ENCODE measurements around the gene LRRC37B.
"Not testable (repeated sequence)": the region's sequence is repeated elsewhere in the genome, so short reads cannot be mapped to it uniquely, and the experiment has no call there.

LRRC37B gene

DNA sequence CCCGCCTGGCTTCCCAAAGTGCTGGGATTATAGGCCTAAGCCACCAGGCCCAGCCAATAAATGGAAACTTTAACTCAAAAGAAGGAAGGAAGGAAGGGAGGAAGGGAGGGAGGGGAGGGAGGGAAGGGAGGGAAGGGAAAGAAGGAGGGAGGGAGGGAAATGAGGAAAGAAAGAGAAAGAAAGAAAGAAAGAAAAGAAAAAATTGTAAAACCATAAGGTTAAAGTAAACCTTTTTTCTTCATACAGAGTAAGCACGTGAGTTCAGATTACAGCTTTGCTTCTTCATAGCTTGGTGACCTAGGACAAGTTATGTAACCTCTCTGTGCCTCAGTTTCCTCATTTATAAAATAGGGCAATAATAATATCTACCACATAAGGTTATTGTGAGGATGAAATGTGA is 26.0 kb downstream of the LRRC37B start:
- no peak for DNase-seq (ENCODE audit: low read depth)
- H3K4me3 ChIP-seq (replicated peaks; ENCODE audit: low read depth, low read length), result no peak overlapping the region
- TF ChIP-seq CTCF (IDR thresholded peaks at IDR 0.05; ENCODE audit: low read length, missing control alignments), result no peak

DNA sequence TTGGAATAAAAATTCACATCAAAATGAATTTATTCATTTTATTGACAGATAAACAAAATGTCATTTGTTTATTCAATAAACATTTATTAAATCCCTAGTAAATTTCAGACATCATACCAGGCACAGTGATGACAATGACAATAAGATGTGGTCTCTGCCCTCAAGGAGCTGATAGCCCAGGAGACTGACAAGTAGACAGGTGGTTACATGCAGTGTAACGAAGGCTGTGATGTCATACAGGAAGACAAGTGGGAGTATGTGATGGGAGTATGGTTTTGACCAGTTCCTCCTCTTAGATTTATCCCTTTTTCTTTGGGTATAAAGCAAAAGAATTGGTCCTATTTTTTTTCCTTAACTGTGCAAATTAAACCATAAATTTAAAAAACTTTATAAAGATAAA is 26.6 kb downstream of the LRRC37B start:
- not testable (repeated sequence) for DNase-seq (ENCODE audit: low read depth); H3K4me3 ChIP-seq (replicated peaks; ENCODE audit: low read depth, low read length)

DNA sequence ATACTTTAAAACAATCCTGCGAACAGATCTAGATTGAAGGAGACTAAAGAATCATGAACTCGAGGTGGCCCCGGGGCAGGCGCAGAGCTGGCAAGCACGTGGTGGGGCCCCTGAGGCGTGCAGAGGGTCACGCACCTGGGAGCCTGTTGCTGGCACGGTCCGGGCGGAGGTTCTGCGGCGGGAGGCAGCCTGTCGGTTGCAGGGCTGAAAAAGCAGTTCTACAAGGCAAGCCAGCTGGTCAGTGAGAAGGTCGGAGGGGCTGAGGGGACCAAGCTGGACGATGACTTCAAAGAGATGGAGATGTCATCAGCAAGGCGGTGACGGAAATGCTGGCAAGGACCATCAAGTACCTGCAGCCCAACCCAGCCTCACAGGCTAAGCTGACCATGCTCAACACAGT is 33.1 kb downstream of the LRRC37B start:
- not testable (repeated sequence) for H3K4me3 ChIP-seq (replicated peaks; ENCODE audit: low read depth, low read length); DNase-seq (ENCODE audit: low read depth)

GRCh38 chr17:32041306-32041875 is 34.2 kb downstream of the LRRC37B start:
- not testable (repeated sequence) for DNase-seq (ENCODE audit: low read depth); H3K4me3 ChIP-seq (replicated peaks; ENCODE audit: low read depth, low read length)

DNA sequence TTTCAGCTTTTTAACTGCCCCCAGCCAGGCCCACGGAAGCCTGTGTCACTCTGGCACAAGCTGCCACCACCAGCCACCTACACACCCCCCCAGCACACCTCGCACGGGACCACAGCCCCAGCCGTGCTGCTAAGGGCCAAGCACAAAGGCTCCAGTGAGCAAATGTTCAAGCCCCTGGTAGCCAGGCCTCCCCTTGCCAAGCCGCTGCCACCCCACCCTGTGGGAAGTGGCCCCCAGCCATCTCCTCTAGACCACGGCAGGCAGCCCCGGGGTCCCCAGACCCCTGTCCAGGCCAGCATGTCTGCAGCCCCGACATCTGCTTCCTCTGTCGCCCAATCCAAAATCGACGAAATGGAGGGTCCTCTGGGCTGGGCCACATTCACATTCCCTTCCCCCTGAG is 35.1 kb downstream of the LRRC37B start:
- DNase-seq (ENCODE audit: low read depth); H3K4me3 ChIP-seq (replicated peaks; ENCODE audit: low read depth, low read length): not testable (repeated sequence)

- DNase-seq (ENCODE audit: low read depth), result peak; percentile 25
- H3K4me3 ChIP-seq (replicated peaks; ENCODE audit: low read depth, low read length), result not testable (repeated sequence)
Observed at GRCh38 chr17:32045611-32046010, 38.4 kb downstream of the LRRC37B start.

GRCh38 chr17:32047663-32048062 is 40.5 kb downstream of the LRRC37B start:
- DNase-seq (ENCODE audit: low read depth); H3K4me3 ChIP-seq (replicated peaks; ENCODE audit: low read depth, low read length): not testable (repeated sequence)

- not testable (repeated sequence) for DNase-seq (ENCODE audit: low read depth)
Observed at GRCh38 chr17:32054985-32055384, 47.8 kb downstream of the LRRC37B start.

DNA sequence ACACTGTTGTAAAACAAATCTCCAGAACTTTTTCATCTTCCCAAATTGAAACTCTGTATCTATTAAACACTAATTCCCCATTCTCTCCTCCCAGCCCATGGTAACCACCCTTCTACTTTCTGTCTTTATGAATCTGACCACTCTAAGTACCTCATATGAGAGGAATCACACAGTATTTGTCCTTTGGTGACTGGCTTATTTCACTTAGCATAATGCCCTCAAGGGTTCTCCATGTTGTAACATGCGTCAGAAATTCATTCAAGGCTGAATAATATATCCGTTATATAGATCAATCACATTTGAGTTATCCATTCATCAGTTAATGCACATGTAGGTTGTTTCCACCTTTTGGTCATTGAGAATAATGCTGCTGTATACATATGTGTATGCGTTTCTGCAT is 48.2 kb downstream of the LRRC37B start:
- not testable (repeated sequence) for H3K4me3 ChIP-seq (replicated peaks; ENCODE audit: low read depth, low read length); DNase-seq (ENCODE audit: low read depth)

More at GRCh38 chr17:32054985-32055384, 47.8 kb downstream of the LRRC37B start:
- H3K4me3 ChIP-seq (replicated peaks; ENCODE audit: low read depth, low read length), result not testable (repeated sequence)

GRCh38 chr17:32056500-32056899 is 49.3 kb downstream of the LRRC37B start:
- not testable (repeated sequence) for H3K4me3 ChIP-seq (replicated peaks; ENCODE audit: low read depth, low read length); DNase-seq (ENCODE audit: low read depth)

DNA sequence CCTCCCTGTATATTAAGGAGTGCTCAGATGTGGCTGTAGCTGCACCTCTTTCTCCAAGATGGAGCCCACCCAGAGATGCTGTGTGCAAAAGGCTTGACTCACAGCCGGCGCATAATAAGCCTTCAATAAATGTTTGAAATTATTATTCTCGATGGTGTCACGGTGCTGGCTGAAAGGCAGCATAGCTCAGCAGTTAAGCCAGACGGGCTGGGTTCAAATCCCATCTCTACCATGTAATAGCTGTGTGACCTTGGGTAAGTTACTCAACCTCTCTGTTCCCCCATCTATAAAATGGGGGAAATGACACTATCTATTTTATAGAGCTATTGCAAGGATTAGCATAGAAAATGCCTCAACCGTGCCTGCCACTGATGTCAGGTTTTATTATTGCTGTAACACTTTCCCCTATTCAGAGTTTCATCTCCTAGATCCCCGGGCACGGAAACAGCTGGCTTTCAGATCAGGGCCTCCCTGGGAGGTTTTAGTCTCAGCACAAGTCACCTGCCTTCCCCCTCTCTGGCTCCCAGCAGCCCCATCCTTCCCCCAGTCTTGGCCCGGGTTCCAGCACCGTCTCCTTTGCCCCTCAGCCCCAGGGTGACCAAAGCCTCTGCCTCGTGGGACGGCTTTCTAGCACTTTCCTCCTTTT is 50.4 kb downstream of the LRRC37B start:
- not testable (repeated sequence) for H3K4me3 ChIP-seq (replicated peaks; ENCODE audit: low read depth, low read length); DNase-seq (ENCODE audit: low read depth)

DNA sequence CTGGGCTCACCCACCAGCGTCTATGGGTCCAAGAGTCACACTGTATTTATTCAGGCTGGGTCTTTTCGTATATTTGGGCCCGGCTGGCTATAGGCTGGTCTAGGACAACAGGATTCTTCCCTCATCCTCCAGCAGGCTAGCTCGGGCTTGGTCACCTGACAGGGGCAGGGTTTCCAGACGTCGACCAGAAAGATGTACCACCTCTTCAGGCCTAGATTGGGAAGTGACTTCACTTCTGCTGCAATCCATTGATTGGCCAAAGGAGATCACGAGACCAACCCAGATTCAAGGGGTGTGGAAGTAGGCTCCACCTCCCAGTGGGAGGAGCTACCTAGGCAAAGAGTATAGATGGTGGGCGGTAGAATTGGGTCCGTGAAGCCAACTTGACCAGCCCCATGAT is 53.5 kb downstream of the LRRC37B start:
- DNase-seq (ENCODE audit: low read depth); H3K4me3 ChIP-seq (replicated peaks; ENCODE audit: low read depth, low read length): not testable (repeated sequence)

GRCh38 chr17:32061840-32062239 is 54.7 kb downstream of the LRRC37B start:
- not testable (repeated sequence) for H3K4me3 ChIP-seq (replicated peaks; ENCODE audit: low read depth, low read length); DNase-seq (ENCODE audit: low read depth)

DNA sequence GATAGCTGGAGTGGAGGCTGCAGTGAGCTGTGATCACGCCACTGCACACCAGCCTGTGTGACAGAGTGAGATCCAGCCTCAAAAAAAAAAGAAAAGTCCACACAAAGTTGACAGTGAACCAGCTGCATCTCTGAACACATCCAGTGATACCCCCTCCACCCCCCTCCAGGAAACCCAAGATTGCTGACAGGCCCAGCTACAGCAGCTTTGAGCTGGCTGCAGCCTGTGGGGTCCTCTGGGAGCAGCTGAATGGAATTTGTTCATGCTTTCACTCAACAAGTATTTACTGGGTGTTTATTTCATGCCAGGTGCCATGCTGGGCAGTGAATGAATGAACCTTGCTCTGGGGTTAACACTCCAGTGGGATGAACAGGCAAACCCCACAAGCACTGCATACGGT is 56.9 kb downstream of the LRRC37B start:
- not testable (repeated sequence) for DNase-seq (ENCODE audit: low read depth); H3K4me3 ChIP-seq (replicated peaks; ENCODE audit: low read depth, low read length)

- DNase-seq (ENCODE audit: low read depth); H3K4me3 ChIP-seq (replicated peaks; ENCODE audit: low read depth, low read length): not testable (repeated sequence)
Observed at GRCh38 chr17:32066123-32066680, 59.0 kb downstream of the LRRC37B start.

Measured in fibroblast of pulmonary artery (primary cell).